Heart left ventricle (tissue), 16 donors: Measurements from ENCODE around the gene NELL1. TPM values are rescaled to one million over a fixed set of nuclear protein-coding genes. Genes with fewer than 3 reads are reported as not detected.

ENCODE experiments used
- ATAC-seq, 4 donors: fragments of 200-7000 bp; cut with Tn5 transposase; one replicate each; pipeline ENCODE4 v1.9.1; 2020 to 2022; ENCODE audit warnings: moderate library complexity in 4 of 4, mild to moderate bottlenecking in 3 of 4, moderate number of reproducible peaks in 1 of 4
- DNase-seq, 5 donors: peaks; one replicate each; pipeline ENCODE4 v3.0.0-alpha.2; 2020
- H3K27ac ChIP-seq, 12 donors: fragments of 200-600 bp; sonication (generic) in 4 of 12; one replicate each; pipeline versions ENCODE4 v1.5.0 to v1.8.0; 2016 to 2022; ENCODE audit warnings: mild to moderate bottlenecking in 2 of 12
- H3K27me3 ChIP-seq, 9 donors: fragments of 200-600 bp; sonication (generic) in 2 of 9; one replicate each; pipeline versions ENCODE4 v1.5.1 to v1.8.0; 2016 to 2022; ENCODE audit warnings: mild to moderate bottlenecking in 3 of 9
- H3K36me3 ChIP-seq, 9 donors: fragments of 200-600 bp; sonication (generic) in 2 of 9; one replicate each; pipeline versions ENCODE4 v1.5.0 to v1.8.0; 2018 to 2022; ENCODE audit warnings: mild to moderate bottlenecking in 2 of 9
- H3K4me1 ChIP-seq, 12 donors: fragments of 200-600 bp; sonication (generic) in 4 of 12; one replicate each; pipeline versions ENCODE4 v1.5.0 to v1.8.0; 2016 to 2022; ENCODE audit warnings: mild to moderate bottlenecking in 3 of 12
- H3K4me3 ChIP-seq, 12 donors: fragments of 200-600 bp; sonication (generic) in 4 of 12; one replicate each; pipeline versions ENCODE4 v1.5.0 to v1.8.0; 2017 to 2022; ENCODE audit warnings: mild to moderate bottlenecking in 9 of 12, moderate library complexity in 4 of 12
- H3K9me3 ChIP-seq, 12 donors: fragments of 200-600 bp; sonication (generic) in 4 of 12; one replicate each; pipeline versions ENCODE4 v1.5.0 to v1.8.0; 2016 to 2022; ENCODE audit warnings: mild to moderate bottlenecking in 1 of 12
- POLR2A ChIP-seq, 2 donors: fragments of 450-650 bp; IDR thresholded peaks; one replicate each; pipeline ENCODE4 v1.6.1; 2017; ENCODE audit warnings: antibody characterized with exemption in 2 of 2, mild to moderate bottlenecking in 2 of 2, moderate library complexity in 2 of 2
- WGBS, 4 donors: extraction: QIAGEN DNeasy Blood & Tissue Kit in 2 of 4; methylation state at CpG; one replicate each; pipeline versions ENCODE4 v1.1.5 to v1.1.7; 2013 to 2018; 5-methylcytosine and 5-hydroxymethylcytosine counted together
- intact Hi-C, 10 donors: fragments of 100-400 bp; cut with DNase I; formaldehyde crosslinking; loops; one replicate each; pipeline versions ENCODE4 v1.11.1 to v1.14.2; 2022
- polyA plus RNA-seq, 2 donors: library from polyadenylated mRNA; stranded (reverse); fragments of 200-250 nt; gene quantifications; one replicate each; pipeline ENCODE4 v1.2.3, GENCODE V29; 2013
- total RNA-seq, 9 donors: library from RNA; depleted of rRNA in 2 of 9; stranded (reverse); fragments of >200 nt in 2 of 9; fragmentation: NEBNext Ultra II Directional in 3 of 9; extraction: Animal tissue kit (Norgen Biotek cat#: 25700) in 3 of 9; gene quantifications; one replicate each; pipeline versions ENCODE4 v1.1.0 to v1.2.4, GENCODE V29; 2016 to 2023
- TF ChIP-seq, protein P1 (sequence below), 12 donors: fragments of 200-600 bp; sonication (generic) in 4 of 12; IDR thresholded peaks; one replicate each; pipeline versions ENCODE4 v1.5.0 to v1.8.0; 2018 to 2022; ENCODE audit warnings: antibody characterized with exemption in 12 of 12, mild to moderate bottlenecking in 5 of 12
- donor health status: ischemic (EF 13 %, LVEDD 7.1; RV severe dilation, severe dysfunction).
- donor health status: healthy with polysubstance abuse.
- donor health status: DM: no; HTN: yes; CAD: no.
- donor health status: DM: no; HTN: no; CAD: no.
- donor health status: ischemic (EF 25% LVEDD 6.9; RV normal size, moderate dysfunction).
- donor health status: ischemic (EF 25% LVEDD 5.7; RV mildly dilated, moderate dysfunction).
- donor health status: healthy.
- donor health status: DM: yes; HTN: yes; CAD: no.
- donor health status: ischemic (EF 35%, LVEDD 5.7; RV mildly dilated, moderate dysfunction).
- donor health status: nonischemic (EF 11% LVEDD 7.7; RV severe dilation, severe dysfunction).
- donor health status: DM: yes; HTN: yes; CAD: no.
- donor health status: PGD.
- donor health status: ischemic (EF 29% LVEDD 5.4; RV normal size, mild dysfunction).
- donor health status: nonischemic (EF 23%, LVEDD 6.1; RV moderate dilation, normal function).

Gene NELL1
- total and polyA plus RNA-seq, 11 donors, result 1.6 TPM; not detected in 10

DNA sequence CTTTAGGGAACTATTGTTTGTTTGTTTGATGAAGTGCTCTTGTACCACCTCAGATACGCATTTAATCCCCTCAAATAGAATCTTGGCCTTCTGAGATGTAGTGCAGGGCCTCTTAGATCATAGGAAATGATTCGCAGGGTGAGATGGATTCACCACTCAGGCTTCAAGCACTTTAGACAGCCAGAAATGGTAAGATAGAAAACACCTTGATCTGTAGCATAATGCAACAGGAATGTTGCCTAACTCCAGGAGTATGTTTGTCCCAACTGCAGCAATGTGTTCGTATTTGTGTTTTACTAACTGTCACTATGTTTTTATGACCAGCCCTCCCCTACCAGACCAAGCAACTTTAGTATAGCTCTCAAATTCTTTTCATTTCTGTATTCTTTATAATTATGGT, 761.2 kb downstream of the NELL1 start:
- no peak for ATAC-seq
- no peak for DNase-seq
- no peaks in the 10 kb centered on the region for H3K36me3 ChIP-seq
- no peak overlapping the region for H3K27ac ChIP-seq
- 63 to 78% (median 78%) methylated on average over 3 of the region's 3 CpGs for WGBS, 4 donors
- TF ChIP-seq POLR2A (IDR thresholded peaks at IDR 0.05), result no peak
- TF ChIP-seq, protein P1, sequence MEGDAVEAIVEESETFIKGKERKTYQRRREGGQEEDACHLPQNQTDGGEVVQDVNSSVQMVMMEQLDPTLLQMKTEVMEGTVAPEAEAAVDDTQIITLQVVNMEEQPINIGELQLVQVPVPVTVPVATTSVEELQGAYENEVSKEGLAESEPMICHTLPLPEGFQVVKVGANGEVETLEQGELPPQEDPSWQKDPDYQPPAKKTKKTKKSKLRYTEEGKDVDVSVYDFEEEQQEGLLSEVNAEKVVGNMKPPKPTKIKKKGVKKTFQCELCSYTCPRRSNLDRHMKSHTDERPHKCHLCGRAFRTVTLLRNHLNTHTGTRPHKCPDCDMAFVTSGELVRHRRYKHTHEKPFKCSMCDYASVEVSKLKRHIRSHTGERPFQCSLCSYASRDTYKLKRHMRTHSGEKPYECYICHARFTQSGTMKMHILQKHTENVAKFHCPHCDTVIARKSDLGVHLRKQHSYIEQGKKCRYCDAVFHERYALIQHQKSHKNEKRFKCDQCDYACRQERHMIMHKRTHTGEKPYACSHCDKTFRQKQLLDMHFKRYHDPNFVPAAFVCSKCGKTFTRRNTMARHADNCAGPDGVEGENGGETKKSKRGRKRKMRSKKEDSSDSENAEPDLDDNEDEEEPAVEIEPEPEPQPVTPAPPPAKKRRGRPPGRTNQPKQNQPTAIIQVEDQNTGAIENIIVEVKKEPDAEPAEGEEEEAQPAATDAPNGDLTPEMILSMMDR (IDR thresholded peaks at IDR 0.05), result no peak
- H3K27me3 ChIP-seq, result no peaks in the 10 kb centered on the region
- H3K9me3 ChIP-seq, result peaks cover 0 to 11% (median 0%) of the 10 kb centered on the region in 12 donors
- H3K4me1 ChIP-seq, result no peaks in the 10 kb centered on the region
- intact Hi-C loops, result no loop called here
- no peak overlapping the region for H3K4me3 ChIP-seq

DNA sequence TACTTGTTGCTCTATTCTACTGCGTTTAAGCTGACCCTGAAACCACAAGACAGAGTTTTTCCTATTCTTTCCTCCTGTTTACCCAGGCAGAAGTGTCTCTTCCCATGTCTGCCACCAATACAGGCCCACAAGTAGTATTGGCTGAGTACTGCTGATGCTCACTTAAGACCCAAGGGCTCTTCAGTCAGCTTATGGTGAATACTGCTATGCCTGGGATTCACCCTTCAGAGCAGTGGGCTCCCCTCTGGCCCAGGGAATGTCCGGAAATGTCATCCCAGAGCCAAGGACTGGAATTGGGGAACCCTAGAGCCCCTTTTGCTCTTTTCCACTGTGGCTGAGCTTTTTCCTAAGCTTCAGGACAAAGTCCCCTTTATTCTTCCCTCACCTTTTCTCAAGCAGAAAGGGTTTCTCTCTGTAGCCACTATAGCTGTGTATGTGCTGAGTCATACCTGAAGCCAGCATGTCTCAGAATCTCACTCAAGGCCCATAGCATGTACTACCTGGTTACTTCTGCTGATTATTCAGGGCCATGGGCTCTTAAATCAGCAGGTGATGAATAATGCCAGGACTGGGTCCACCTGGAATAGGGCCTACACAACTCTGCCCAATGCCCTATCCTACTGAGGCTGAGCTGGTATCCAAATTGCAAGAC, 777.7 kb downstream of the NELL1 start:
- no peaks in the 10 kb centered on the region for H3K27me3 ChIP-seq
- no peaks in the 10 kb centered on the region for H3K36me3 ChIP-seq
- no peak for TF ChIP-seq POLR2A (IDR thresholded peaks at IDR 0.05)
- TF ChIP-seq, protein P1 (IDR thresholded peaks at IDR 0.05), result no peak
- H3K9me3 ChIP-seq, result peaks cover 0 to 19% (median 0%) of the 10 kb centered on the region in 12 donors
- DNase-seq (no peak), ATAC-seq (no peak)
- no peak overlapping the region for H3K27ac ChIP-seq
- H3K4me1 ChIP-seq, result no peaks in the 10 kb centered on the region
- no peak overlapping the region for H3K4me3 ChIP-seq
- 72 to 86% (median 76%) methylated on average over 2 of the region's 2 CpGs for WGBS, 4 donors
- intact Hi-C loops, result no loop called here

DNA sequence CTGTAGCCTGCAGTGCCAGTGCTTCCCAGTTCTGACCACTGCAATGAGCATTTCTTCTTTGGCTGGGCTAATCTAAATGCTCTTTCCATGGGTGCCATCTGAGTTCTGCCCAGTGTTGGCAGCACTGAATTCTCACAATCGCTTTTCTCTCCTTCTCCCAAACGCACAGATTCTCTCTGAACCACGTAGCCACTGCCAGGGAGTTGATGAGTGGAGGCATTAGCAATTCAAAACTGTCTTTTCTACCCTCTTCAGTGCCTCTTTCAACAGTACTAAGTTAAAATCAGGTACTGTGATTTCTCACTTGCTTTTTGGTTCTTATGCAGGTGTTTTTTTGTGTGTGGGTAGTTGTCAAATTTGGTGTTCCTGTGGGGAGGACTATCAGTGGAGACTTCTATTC, 778.5 kb downstream of the NELL1 start:
- no peak overlapping the region for H3K4me3 ChIP-seq
- peaks cover 0 to 19% (median 0%) of the 10 kb centered on the region in 12 donors for H3K9me3 ChIP-seq
- 61 to 72% (median 67%) methylated on average over 3 of the region's 3 CpGs for WGBS, 4 donors
- intact Hi-C loops, result no loop called here
- DNase-seq, result no peak
- H3K27ac ChIP-seq, result no peak overlapping the region
- no peaks in the 10 kb centered on the region for H3K36me3 ChIP-seq
- no peaks in the 10 kb centered on the region for H3K4me1 ChIP-seq
- H3K27me3 ChIP-seq, result no peaks in the 10 kb centered on the region
- TF ChIP-seq, protein P1 (IDR thresholded peaks at IDR 0.05), result no peak
- TF ChIP-seq POLR2A (IDR thresholded peaks at IDR 0.05), result no peak
- ATAC-seq, result no peak

GRCh38 chr11:21456186-21456585, 786.8 kb downstream of the NELL1 start:
- no peaks in the 10 kb centered on the region for H3K4me1 ChIP-seq
- TF ChIP-seq, protein P1 (IDR thresholded peaks at IDR 0.05), result no peak
- no peak for TF ChIP-seq POLR2A (IDR thresholded peaks at IDR 0.05)
- no peaks in the 10 kb centered on the region for H3K36me3 ChIP-seq
- DNase-seq, result no peak
- intact Hi-C loops, result no loop called here
- H3K27me3 ChIP-seq, result no peaks in the 10 kb centered on the region
- no peak for ATAC-seq
- no peak overlapping the region for H3K27ac ChIP-seq
- H3K9me3 ChIP-seq, result peaks cover 0 to 3% (median 0%) of the 10 kb centered on the region in 12 donors
- no peak overlapping the region for H3K4me3 ChIP-seq
- 44 to 63% (median 56%) methylated on average over 1 of the region's 1 CpG for WGBS, 4 donors
